T-helper 1 cell treated with Interleukin-12 subunit alpha and Interleukin-12 subunit beta and Interleukin-4 antibody, amounts not matched to agents 30 μg/mL and 1 μg/mL, for 36 hours (primary cell): ENCODE data around the gene TRABD2B.

Source experiments
- H3K27ac Mint-ChIP-seq: one replicate; pipeline ENCODE4 v1.8.0; 2021; ENCODE audit warnings: mild to moderate bottlenecking, mixed read lengths
- H3K27me3 Mint-ChIP-seq: one replicate; pipeline ENCODE4 v1.8.0; 2021; ENCODE audit warnings: low read depth, mixed read lengths
- H3K36me3 Mint-ChIP-seq: one replicate; pipeline ENCODE4 v1.8.0; 2021; ENCODE audit warnings: low read depth, mixed read lengths
- H3K4me1 Mint-ChIP-seq: one replicate; pipeline ENCODE4 v1.8.0; 2021; ENCODE audit warnings: low read depth, mixed read lengths
- H3K4me3 Mint-ChIP-seq: one replicate; pipeline ENCODE4 v1.8.0; 2021; ENCODE audit warnings: mild to moderate bottlenecking, moderate library complexity, mixed read lengths
- H3K9me3 Mint-ChIP-seq: one replicate; pipeline ENCODE4 v1.8.0; 2021; ENCODE audit warnings: mixed read lengths

TRABD2B gene

GRCh38 chr1:47852006-47852718 is 145.0 kb downstream of the TRABD2B start:
- H3K4me1 Mint-ChIP-seq = no peaks in the 10 kb centered on the region
- H3K9me3 Mint-ChIP-seq = no peaks in the 10 kb centered on the region
- no peaks in the 10 kb centered on the region for H3K36me3 Mint-ChIP-seq
- no peak overlapping the region for H3K4me3 Mint-ChIP-seq
- no peaks in the 10 kb centered on the region for H3K27me3 Mint-ChIP-seq
- no peak overlapping the region for H3K27ac Mint-ChIP-seq

GRCh38 chr1:47850451-47850850 is 146.7 kb downstream of the TRABD2B start:
- no peaks in the 10 kb centered on the region for H3K4me1 Mint-ChIP-seq
- no peak overlapping the region for H3K27ac Mint-ChIP-seq
- no peaks in the 10 kb centered on the region for H3K27me3 Mint-ChIP-seq
- H3K4me3 Mint-ChIP-seq = no peak overlapping the region
- H3K9me3 Mint-ChIP-seq = no peaks in the 10 kb centered on the region
- no peaks in the 10 kb centered on the region for H3K36me3 Mint-ChIP-seq

GRCh38 chr1:47849591-47850261 is 147.5 kb downstream of the TRABD2B start:
- Mint-ChIP-seq H3K4me1 (no peaks in the 10 kb centered on the region), H3K27ac (no peak overlapping the region), H3K27me3 (no peaks in the 10 kb centered on the region), H3K36me3 (no peaks in the 10 kb centered on the region), H3K4me3 (no peak overlapping the region), H3K9me3 (no peaks in the 10 kb centered on the region)

DNA sequence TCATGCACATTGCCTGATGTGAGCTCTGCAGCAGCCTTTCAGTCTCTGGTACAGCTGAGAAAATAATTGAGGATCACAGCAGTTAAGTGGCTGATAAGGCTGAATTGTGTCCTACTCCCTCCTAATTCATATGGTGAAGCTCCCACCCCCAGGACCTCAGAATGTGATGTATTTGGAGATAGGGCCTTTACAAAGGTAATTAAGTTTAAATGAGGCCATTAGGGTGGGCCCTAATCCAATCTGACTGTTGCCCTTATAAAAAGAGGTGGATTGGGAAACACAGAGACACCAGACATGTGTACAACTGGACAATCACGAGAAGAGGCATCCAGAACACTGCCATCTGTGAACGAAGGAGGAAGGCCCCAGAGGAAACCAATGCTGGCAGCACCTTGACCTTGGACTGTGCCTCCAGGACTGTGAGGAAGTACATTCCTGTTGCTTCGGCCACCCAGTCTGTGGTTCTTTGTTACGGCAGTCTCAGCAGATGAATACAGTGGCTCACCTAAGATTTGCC is 148.1 kb downstream of the TRABD2B start:
- Mint-ChIP-seq H3K27ac (no peak overlapping the region), H3K4me1 (no peaks in the 10 kb centered on the region), H3K4me3 (no peak overlapping the region), H3K36me3 (no peaks in the 10 kb centered on the region), H3K27me3 (no peaks in the 10 kb centered on the region), H3K9me3 (no peaks in the 10 kb centered on the region)

DNA sequence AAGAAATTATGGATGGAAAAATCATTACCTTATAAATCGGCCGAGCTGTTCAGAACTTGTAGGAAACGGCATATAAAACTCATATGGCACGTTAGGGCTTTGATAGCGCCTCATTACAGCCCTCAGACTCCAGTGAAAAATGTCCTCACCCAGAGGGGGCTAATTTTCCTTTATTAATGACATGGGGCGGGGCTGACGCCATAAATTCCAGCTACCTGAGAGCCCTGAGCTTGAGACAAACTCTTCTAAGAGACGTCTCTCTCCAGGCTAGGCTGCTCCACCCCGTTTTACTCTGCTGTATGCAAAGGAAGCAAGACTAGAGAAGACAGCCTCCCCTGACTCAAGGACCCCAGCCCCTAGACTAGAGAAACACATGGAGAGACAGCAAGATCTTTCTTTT is 149.4 kb downstream of the TRABD2B start:
- H3K9me3 Mint-ChIP-seq = no peaks in the 10 kb centered on the region
- no peaks in the 10 kb centered on the region for H3K27me3 Mint-ChIP-seq
- no peak overlapping the region for H3K27ac Mint-ChIP-seq
- H3K36me3 Mint-ChIP-seq = no peaks in the 10 kb centered on the region
- no peaks in the 10 kb centered on the region for H3K4me1 Mint-ChIP-seq
- H3K4me3 Mint-ChIP-seq = no peak overlapping the region

DNA sequence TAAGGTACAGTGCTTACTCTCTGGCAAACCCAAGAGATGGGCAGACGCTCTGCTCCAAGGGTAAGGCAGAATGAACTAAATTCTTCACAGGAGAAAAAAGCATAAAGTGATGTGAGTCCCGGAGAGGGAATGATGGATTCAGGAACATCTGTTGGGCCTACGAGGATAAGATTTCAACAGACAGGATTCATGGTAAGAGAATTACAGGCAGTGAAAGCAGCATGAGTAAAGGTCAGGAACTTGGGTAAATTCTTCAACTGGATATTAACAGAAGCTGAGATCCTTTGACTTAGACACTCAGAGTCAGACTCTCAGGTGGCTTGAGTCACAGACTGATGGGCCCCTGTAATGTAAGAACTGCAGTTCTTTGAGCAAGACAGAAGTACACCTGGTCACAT is 152.6 kb downstream of the TRABD2B start:
- Mint-ChIP-seq H3K27me3 (no peaks in the 10 kb centered on the region), H3K9me3 (no peaks in the 10 kb centered on the region), H3K4me3 (no peak overlapping the region), H3K4me1 (no peaks in the 10 kb centered on the region), H3K36me3 (no peaks in the 10 kb centered on the region), H3K27ac (no peak overlapping the region)

DNA sequence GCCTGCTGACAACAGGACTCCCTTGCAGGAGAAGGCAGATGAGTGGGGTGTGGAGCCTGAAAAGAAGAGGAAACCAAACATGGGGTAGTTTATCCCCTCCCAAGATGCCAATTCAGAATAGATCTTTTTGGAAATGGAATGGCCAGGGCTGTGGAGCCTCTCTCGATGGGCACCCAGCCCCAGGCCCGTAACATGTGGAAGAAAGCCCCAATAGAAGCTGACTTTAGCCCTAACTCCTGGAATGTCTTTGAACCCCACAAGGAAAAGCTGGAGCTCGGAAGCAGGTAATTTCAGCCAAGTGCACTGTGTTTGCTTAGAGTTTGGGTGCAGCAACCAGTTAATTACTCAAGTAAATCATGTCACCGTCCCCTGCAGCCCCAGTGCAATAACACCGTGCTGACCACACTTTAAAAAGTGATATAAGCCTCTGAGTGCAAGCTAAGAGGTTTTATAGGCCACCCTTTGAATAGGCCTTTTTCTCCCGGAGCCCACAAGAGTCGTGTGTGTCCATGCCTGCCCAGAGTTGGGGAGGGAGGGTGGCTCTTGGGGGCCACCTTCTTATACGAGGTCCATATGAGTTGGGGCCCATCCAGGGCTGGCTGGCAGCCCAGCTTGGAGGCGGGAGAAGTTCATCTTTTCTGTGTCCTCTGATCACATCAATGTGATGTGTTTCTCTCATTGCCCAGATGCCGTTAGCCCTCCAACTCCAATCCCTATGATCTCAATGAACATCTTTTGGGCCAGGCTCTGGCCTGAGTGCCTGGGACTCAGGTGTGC is 153.2 kb downstream of the TRABD2B start:
- no peak overlapping the region for H3K4me3 Mint-ChIP-seq
- H3K9me3 Mint-ChIP-seq = no peaks in the 10 kb centered on the region
- no peaks in the 10 kb centered on the region for H3K36me3 Mint-ChIP-seq
- no peaks in the 10 kb centered on the region for H3K27me3 Mint-ChIP-seq
- H3K27ac Mint-ChIP-seq = no peak overlapping the region
- no peaks in the 10 kb centered on the region for H3K4me1 Mint-ChIP-seq

- Mint-ChIP-seq H3K4me1 (no peaks in the 10 kb centered on the region), H3K27ac (no peak overlapping the region), H3K27me3 (no peaks in the 10 kb centered on the region), H3K4me3 (no peak overlapping the region), H3K9me3 (no peaks in the 10 kb centered on the region), H3K36me3 (no peaks in the 10 kb centered on the region)
Measured at GRCh38 chr1:47843059-47843458, 154.1 kb downstream of the TRABD2B start.

GRCh38 chr1:47842228-47842919 is 154.8 kb downstream of the TRABD2B start:
- Mint-ChIP-seq H3K36me3 (no peaks in the 10 kb centered on the region), H3K27me3 (no peaks in the 10 kb centered on the region), H3K4me1 (no peaks in the 10 kb centered on the region), H3K27ac (no peak overlapping the region), H3K9me3 (no peaks in the 10 kb centered on the region), H3K4me3 (no peak overlapping the region)

DNA sequence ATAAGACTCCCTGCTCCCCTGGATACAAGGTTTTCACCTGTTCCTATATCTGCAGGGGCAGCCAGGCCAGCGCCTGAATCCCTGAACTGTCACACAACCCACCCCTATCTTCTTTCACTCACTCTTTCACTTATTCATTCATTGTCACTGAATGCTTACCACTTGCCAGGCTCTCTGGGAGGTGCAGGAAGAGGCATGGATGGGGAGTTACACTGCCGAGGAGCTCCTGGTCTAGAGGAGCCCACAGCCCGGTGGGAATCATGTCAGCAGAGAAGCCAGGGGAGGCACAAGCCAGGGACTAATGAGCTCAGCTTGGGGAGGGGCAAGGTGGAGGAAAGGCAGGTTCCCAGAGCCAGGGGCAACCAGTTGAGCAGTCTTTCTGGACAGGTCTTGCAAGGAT is 155.8 kb downstream of the TRABD2B start:
- no peak overlapping the region for H3K4me3 Mint-ChIP-seq
- no peaks in the 10 kb centered on the region for H3K4me1 Mint-ChIP-seq
- no peak overlapping the region for H3K27ac Mint-ChIP-seq
- H3K36me3 Mint-ChIP-seq = no peaks in the 10 kb centered on the region
- H3K27me3 Mint-ChIP-seq = no peaks in the 10 kb centered on the region
- H3K9me3 Mint-ChIP-seq = no peaks in the 10 kb centered on the region

GRCh38 chr1:47840393-47841190 is 156.6 kb downstream of the TRABD2B start:
- no peak overlapping the region for H3K27ac Mint-ChIP-seq
- H3K4me3 Mint-ChIP-seq = no peak overlapping the region
- H3K36me3 Mint-ChIP-seq = no peaks in the 10 kb centered on the region
- no peaks in the 10 kb centered on the region for H3K27me3 Mint-ChIP-seq
- no peaks in the 10 kb centered on the region for H3K4me1 Mint-ChIP-seq
- H3K9me3 Mint-ChIP-seq = no peaks in the 10 kb centered on the region

DNA sequence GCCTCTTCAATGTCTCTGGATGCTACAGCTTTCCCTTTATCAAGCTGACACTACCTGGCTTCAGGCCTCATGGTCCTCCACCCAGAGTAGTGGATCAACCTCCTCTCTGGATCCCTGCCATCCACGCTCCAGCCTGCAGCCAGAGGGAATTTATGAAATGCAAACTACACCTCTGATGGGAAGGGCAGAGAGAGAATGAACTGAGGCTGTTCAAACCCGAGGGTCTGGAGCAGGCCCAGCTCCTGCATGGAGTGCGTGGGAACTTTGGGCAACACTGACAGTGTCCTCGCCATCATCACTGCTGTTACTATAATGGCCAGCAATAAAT is 157.8 kb downstream of the TRABD2B start:
- Mint-ChIP-seq H3K9me3 (peaks cover 4% of the 10 kb centered on the region), H3K4me1 (no peaks in the 10 kb centered on the region), H3K27ac (no peak overlapping the region), H3K4me3 (no peak overlapping the region), H3K27me3 (no peaks in the 10 kb centered on the region), H3K36me3 (no peaks in the 10 kb centered on the region)

GRCh38 chr1:47838562-47839432 is 158.4 kb downstream of the TRABD2B start:
- H3K36me3 Mint-ChIP-seq = no peaks in the 10 kb centered on the region
- peaks cover 3% of the 10 kb centered on the region for H3K27me3 Mint-ChIP-seq
- H3K27ac Mint-ChIP-seq = no peak overlapping the region
- H3K4me3 Mint-ChIP-seq = no peak overlapping the region
- H3K9me3 Mint-ChIP-seq = peaks cover 4% of the 10 kb centered on the region
- H3K4me1 Mint-ChIP-seq = no peaks in the 10 kb centered on the region
